ENCODE data around the gene PTPRD.

DNA sequence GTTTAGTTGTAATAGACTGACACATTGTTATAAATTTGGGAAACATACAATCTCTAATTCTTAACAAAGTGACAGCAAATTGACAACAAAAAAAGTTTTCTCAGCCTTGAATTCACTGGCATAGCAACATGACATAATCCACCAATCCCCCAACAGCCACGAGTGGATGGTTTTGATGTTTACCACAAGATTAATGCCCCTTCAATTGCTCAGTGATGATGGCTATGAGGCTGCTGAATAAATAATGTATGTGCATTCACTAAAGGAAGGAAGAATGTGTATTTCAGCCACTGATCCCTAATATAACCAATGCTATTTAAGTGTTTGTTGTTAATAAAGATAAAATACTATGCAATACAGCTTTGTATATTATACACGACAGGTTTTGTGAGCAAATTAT is 2069.6 kb downstream of the PTPRD start:
- no peak for TF ChIP-seq POLR2A (IDR thresholded peaks at IDR 0.05)
- TF ChIP-seq, protein P1, sequence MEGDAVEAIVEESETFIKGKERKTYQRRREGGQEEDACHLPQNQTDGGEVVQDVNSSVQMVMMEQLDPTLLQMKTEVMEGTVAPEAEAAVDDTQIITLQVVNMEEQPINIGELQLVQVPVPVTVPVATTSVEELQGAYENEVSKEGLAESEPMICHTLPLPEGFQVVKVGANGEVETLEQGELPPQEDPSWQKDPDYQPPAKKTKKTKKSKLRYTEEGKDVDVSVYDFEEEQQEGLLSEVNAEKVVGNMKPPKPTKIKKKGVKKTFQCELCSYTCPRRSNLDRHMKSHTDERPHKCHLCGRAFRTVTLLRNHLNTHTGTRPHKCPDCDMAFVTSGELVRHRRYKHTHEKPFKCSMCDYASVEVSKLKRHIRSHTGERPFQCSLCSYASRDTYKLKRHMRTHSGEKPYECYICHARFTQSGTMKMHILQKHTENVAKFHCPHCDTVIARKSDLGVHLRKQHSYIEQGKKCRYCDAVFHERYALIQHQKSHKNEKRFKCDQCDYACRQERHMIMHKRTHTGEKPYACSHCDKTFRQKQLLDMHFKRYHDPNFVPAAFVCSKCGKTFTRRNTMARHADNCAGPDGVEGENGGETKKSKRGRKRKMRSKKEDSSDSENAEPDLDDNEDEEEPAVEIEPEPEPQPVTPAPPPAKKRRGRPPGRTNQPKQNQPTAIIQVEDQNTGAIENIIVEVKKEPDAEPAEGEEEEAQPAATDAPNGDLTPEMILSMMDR (IDR thresholded peaks at IDR 0.05): no peak
- TF ChIP-seq POLR2AphosphoS5 (IDR thresholded peaks at IDR 0.05): no peak
